IMR-90 (cell line): ENCODE results near the gene IQCK. TPM values are rescaled to one million over a fixed set of nuclear protein-coding genes. Genes with fewer than 3 reads are reported as not detected.

ENCODE experiments used
- ATAC-seq: fragments of 200-7000 bp; cut with Tn5 transposase; 2 replicates; pipeline ENCODE4 v1.9.1; 2020; ENCODE audit warnings: low read depth, mild to moderate bottlenecking, moderate library complexity
- BruUV-seq: library from RNA; stranded (reverse); fragments of 400-500 nt; replicated peaks from 2 replicates; lab custom pipeline; 2021; lab: Mats Ljungman, UMichigan
- CTCF ChIA-PET: fragments of 300-600 bp; formaldehyde crosslinking; extraction: SDS; loops from one replicate; lab custom pipeline; 2021; ENCODE audit warnings: antibody characterized with exemption; lab: Yijun Ruan, JAX
- POLR2A ChIA-PET: fragments of 300-600 bp; sonication (Branson Sonifier 250); formaldehyde crosslinking; loops from one replicate; lab custom pipeline; 2022; ENCODE audit warnings: antibody characterized with exemption; ENCODE audit not compliant: unreplicated experiment; lab: Charles Lee
- DNase-seq: peaks from one replicate; pipeline ENCODE4 v3.0.0; 2013
- H2AFZ ChIP-seq: replicated peaks from 2 replicates; pipeline ENCODE3; 2013; ENCODE audit warnings: low read length, mild to moderate bottlenecking; ENCODE audit not compliant: poor library complexity
- H2AK5ac ChIP-seq: 2 replicates; pipeline ENCODE4 v1.6.1; 2013; ENCODE audit warnings: low read depth, low read length, inconsistent platforms
- H2AK9ac ChIP-seq: replicated peaks from 2 replicates; pipeline ENCODE3; 2013; ENCODE audit warnings: mild to moderate bottlenecking, low read depth, low read length, moderate library complexity; ENCODE audit not compliant: poor library complexity
- H2BK120ac ChIP-seq: 2 replicates; pipeline ENCODE4 v1.6.1; 2013; ENCODE audit warnings: low read depth, low read length, inconsistent platforms
- H2BK15ac ChIP-seq: 3 replicates; pipeline ENCODE4 v1.6.1; 2013; ENCODE audit warnings: low read depth, low read length, inconsistent platforms
- H2BK20ac ChIP-seq: 2 replicates; pipeline ENCODE4 v1.6.1; 2013; ENCODE audit warnings: low read depth, mild to moderate bottlenecking, inconsistent platforms, low read length, moderate library complexity
- H2BK5ac ChIP-seq: 2 replicates; pipeline ENCODE4 v1.6.1; 2013; ENCODE audit warnings: mild to moderate bottlenecking, low read depth, low read length, inconsistent platforms; ENCODE audit not compliant: poor library complexity, severe bottlenecking
- H3K14ac ChIP-seq: replicated peaks from 2 replicates; pipeline ENCODE4 v1.6.1; 2013; ENCODE audit warnings: low read depth, low read length, inconsistent platforms
- H3K18ac ChIP-seq: 2 replicates; pipeline ENCODE4 v1.6.1; 2013; ENCODE audit warnings: low read depth, low read length, control low read depth
- H3K23ac ChIP-seq: 2 replicates; pipeline ENCODE4 v1.6.1; 2013; ENCODE audit warnings: low read depth, low read length, inconsistent platforms
- H3K27ac ChIP-seq: 2 replicates; pipeline ENCODE4 v1.5.1; 2013; ENCODE audit warnings: mild to moderate bottlenecking, control low read depth, low read length; ENCODE audit not compliant: insufficient read depth
- H3K27me3 ChIP-seq: 2 replicates; pipeline ENCODE4 v1.6.1; 2013; ENCODE audit warnings: low read length; ENCODE audit not compliant: control insufficient read depth, insufficient read depth
- H3K36me3 ChIP-seq: 2 replicates; pipeline ENCODE4 v1.6.1; 2013; ENCODE audit warnings: low read length, mixed read lengths; ENCODE audit not compliant: control insufficient read depth, insufficient read depth
- H3K4ac ChIP-seq: 2 replicates; pipeline ENCODE4 v1.6.1; 2013; ENCODE audit warnings: low read depth, low read length, inconsistent platforms
- H3K4me1 ChIP-seq: 2 replicates; pipeline ENCODE4 v1.6.1; 2013; ENCODE audit warnings: low read length, mixed read lengths; ENCODE audit not compliant: control insufficient read depth, insufficient read depth
- H3K4me2 ChIP-seq: 2 replicates; pipeline ENCODE4 v1.6.1; 2013; ENCODE audit warnings: low read depth, mild to moderate bottlenecking, control low read depth, low read length, moderate library complexity
- H3K4me3 ChIP-seq: 2 replicates; pipeline ENCODE4 v1.5.1; 2013; ENCODE audit warnings: low read depth, mild to moderate bottlenecking, control low read depth, low read length, moderate library complexity; ENCODE audit not compliant: insufficient read depth
- H3K56ac ChIP-seq: 2 replicates; pipeline ENCODE4 v1.6.1; 2013; ENCODE audit warnings: low read length, inconsistent platforms; ENCODE audit not compliant: insufficient read depth; ENCODE audit errors: extremely low read depth
- H3K79me1 ChIP-seq, 2 experiments: 2 replicates each; pipeline ENCODE4 v1.6.1; 2013; ENCODE audit warnings: low read length in 2 of 2, inconsistent platforms in 1 of 2, low read depth in 1 of 2
- H3K9ac ChIP-seq: 2 replicates; pipeline ENCODE4 v1.6.1; 2013; ENCODE audit warnings: low read depth, low read length, control low read depth
- H3K9me1 ChIP-seq: 2 replicates; pipeline ENCODE4 v1.6.1; 2013; ENCODE audit warnings: low read length, inconsistent platforms; ENCODE audit not compliant: insufficient read depth
- H3K9me3 ChIP-seq: 2 replicates; pipeline ENCODE4 v1.6.1; 2013; ENCODE audit warnings: low read length; ENCODE audit not compliant: control insufficient read depth, insufficient read depth
- H4K20me1 ChIP-seq: 2 replicates; pipeline ENCODE4 v1.6.1; 2013; ENCODE audit warnings: low read length, inconsistent platforms; ENCODE audit not compliant: insufficient read depth
- H4K5ac ChIP-seq: 2 replicates; pipeline ENCODE4 v1.6.1; 2013; ENCODE audit warnings: mild to moderate bottlenecking, low read depth, low read length, control low read depth
- H4K8ac ChIP-seq, 2 experiments: 2 replicates each; pipeline ENCODE4 v1.6.1; 2013; ENCODE audit warnings: low read depth in 2 of 2, low read length in 2 of 2, control low read depth in 1 of 2, inconsistent platforms in 1 of 2
- H4K91ac ChIP-seq: 2 replicates; pipeline ENCODE4 v1.6.1; 2013; ENCODE audit warnings: low read depth, low read length, inconsistent platforms; ENCODE audit not compliant: insufficient read depth
- ELK1 ChIP-seq: fragments of 150-350 bp; IDR thresholded peaks from 2 replicates; pipeline ENCODE4 v1.6.1; 2016; ENCODE audit warnings: low read depth, mild to moderate bottlenecking, low read length, moderate library complexity, borderline replicate concordance
- WGBS, 2 experiments: methylation state at CpG; one replicate each; pipeline versions ENCODE4 v1.1.5 to v1.1.7; 2013; ENCODE audit warnings: missing lambda C conversion rate in 2 of 2; ENCODE audit not compliant: insufficient read length in 1 of 2; ENCODE audit errors: extremely low coverage in 2 of 2; 5-methylcytosine and 5-hydroxymethylcytosine counted together
- dilution Hi-C: fragments of 300-500 bp; cut with HindIII; formaldehyde crosslinking; loops from one replicate; pipeline ENCODE4 v1.14.3; 2018; ENCODE audit warnings: low sequenced_read_pairs; ENCODE audit not compliant: unreplicated experiment
- in situ Hi-C: fragments of 300-500 bp; cut with MboI; formaldehyde crosslinking; loops from 3 replicates; pipeline ENCODE4 v1.14.3; 2019; ENCODE audit warnings: low sequenced_read_pairs, inconsistent platforms, mixed read lengths
- intact Hi-C: fragments of 100-400 bp; cut with micrococcal nuclease; formaldehyde crosslinking; loops from 2 replicates; pipeline ENCODE4 v1.10.0; 2022
- polyA plus RNA-seq, 3 experiments: library from polyadenylated mRNA; depleted of rRNA; stranded (reverse); fragments of >200 nt; gene quantifications; 2 replicates each; pipeline ENCODE4 v1.2.3, GENCODE V29; 2012; ENCODE audit warnings: low replicate concordance in 1 of 3
- total RNA-seq: library from RNA; depleted of rRNA; stranded (reverse); fragments of >200 nt; gene quantifications from 2 replicates; pipeline ENCODE4 v1.2.3, GENCODE V29; 2012

IQCK gene
- total and polyA plus RNA-seq, 2 of the 4 experiments (the other 2 are of a cell fraction), result 4.1 to 5.4 TPM

- Histone ChIP-seq H3K4ac (no peak overlapping the region), H2AFZ (no peak overlapping the region), H4K20me1 (no peaks in the 10 kb centered on the region), H2BK5ac (no peak overlapping the region), H2BK15ac (no peak overlapping the region), H4K5ac (no peak overlapping the region), H2AK9ac (no peak overlapping the region), H3K56ac (no peak overlapping the region), H3K79me1 (no peaks in the 10 kb centered on the region), H3K4me1 (no peaks in the 10 kb centered on the region), H3K23ac (no peak overlapping the region), H4K8ac (no peak overlapping the region), H2BK120ac (no peak overlapping the region), H3K9me3 (no peaks in the 10 kb centered on the region), H3K9ac (no peak overlapping the region), H3K27ac (no peak overlapping the region), H2BK20ac (no peak overlapping the region), H2AK5ac (no peak overlapping the region), H3K4me2 (no peak overlapping the region), H4K91ac (no peak overlapping the region), H3K27me3 (no peaks in the 10 kb centered on the region), H3K4me3 (no peak overlapping the region), H3K14ac (no peak overlapping the region), H3K9me1 (no peaks in the 10 kb centered on the region), H3K18ac (no peak overlapping the region), H3K36me3 (no peaks in the 10 kb centered on the region)
- POLR2A ChIA-PET, result no interaction called here
- no CpG with 5 or more reads among the region's 3 CpGs for WGBS, 2 experiments
- ATAC-seq, result no peak
- no TSS peak for BruUV-seq
- intact Hi-C loops (loop anchor here (2.0 kb wide), 1 partner anchor 32 kb away; no protein-coding TSS in a partner anchor), in situ Hi-C loops (no loop called here), dilution Hi-C loops (no loop called here)
- CTCF ChIA-PET, result interaction anchor here (1.7 kb wide), 1 partner anchor 14 kb away, joined by 5 read pairs; no protein-coding TSS in a partner anchor
- no peak for TF ChIP-seq ELK1
- no peak for DNase-seq
Measured at GRCh38 chr16:19780321-19780720, 62.2 kb downstream of the IQCK start.
